SK-N-SH (cell line): ENCODE results near the gene INAFM2. TPM values are rescaled to one million over a fixed set of nuclear protein-coding genes. Genes with fewer than 3 reads are reported as not detected.

Source experiments
- CTCF ChIA-PET: fragments of 300-600, 350-600 bp; formaldehyde crosslinking; extraction: SDS; loops from one replicate; lab custom pipeline; 2021; lab: Yijun Ruan, JAX
- POLR2A ChIA-PET: fragments of 350-600 bp; sonication (Branson Sonifier 250); formaldehyde crosslinking; extraction: SDS; loops from one replicate; lab custom pipeline; 2020; ENCODE audit warnings: antibody characterized with exemption, inconsistent platforms; lab: Yijun Ruan, JAX
- DNase-seq: peaks from one replicate; pipeline ENCODE4 v3.0.0; 2012
- H2AFZ ChIP-seq: fragments of 200-600 bp; sonication (generic); 2 replicates; pipeline ENCODE4 v1.8.1; 2016; ENCODE audit warnings: antibody characterized with exemption, mild to moderate bottlenecking, low read depth
- H3F3A ChIP-seq: fragments of 200-600 bp; sonication (generic); replicated peaks from 2 replicates; pipeline ENCODE3; 2016; ENCODE audit warnings: antibody characterized with exemption, mild to moderate bottlenecking; ENCODE audit not compliant: insufficient read depth
- H3K27ac ChIP-seq, 2 experiments: fragments of 200-500 bp in 1 of 2; fragments of 200-600 bp in 1 of 2; sonication (Bioruptor generic) in 1 of 2; sonication (generic), shearing (Covaris generic) in 1 of 2; 2 replicates each; pipeline versions ENCODE4 v1.5.1 to v1.6.1; 2014 to 2016; ENCODE audit warnings: low read depth in 2 of 2, inconsistent platforms in 1 of 2, low read length in 1 of 2, mild to moderate bottlenecking in 1 of 2, mixed read lengths in 1 of 2
- H3K27me3 ChIP-seq: fragments of 200-600 bp; sonication (generic), shearing (Covaris generic); 2 replicates; pipeline ENCODE4 v1.6.1; 2016; ENCODE audit warnings: mixed run types; ENCODE audit not compliant: insufficient read depth
- H3K36me3 ChIP-seq, 2 experiments: fragments of 200-500 bp in 1 of 2; fragments of 200-600 bp in 1 of 2; sonication (Bioruptor generic) in 1 of 2; sonication (generic) in 1 of 2; replicated peaks in 1 of 2; 2 replicates each; pipeline versions ENCODE3 to v1.5.1; 2014 to 2016; ENCODE audit warnings: low read length in 1 of 2, mild to moderate bottlenecking in 1 of 2; ENCODE audit not compliant: insufficient read depth in 2 of 2, control insufficient read depth in 1 of 2
- H3K4me1 ChIP-seq, 2 experiments: fragments of 200-500 bp in 1 of 2; fragments of 200-600 bp in 1 of 2; sonication (Bioruptor generic) in 1 of 2; sonication (generic), shearing (Covaris generic) in 1 of 2; 2 replicates each; pipeline versions ENCODE4 v1.5.1 to v1.6.1; 2014 to 2016; ENCODE audit warnings: low read depth in 1 of 2, low read length in 1 of 2, mixed run types in 1 of 2; ENCODE audit not compliant: insufficient read depth in 2 of 2, control insufficient read depth in 1 of 2
- H3K4me2 ChIP-seq: fragments of 200-600 bp; sonication (generic), shearing (Covaris generic); 2 replicates; pipeline ENCODE4 v1.6.1; 2017; ENCODE audit warnings: mixed run types
- H3K4me3 ChIP-seq, 2 experiments: fragments of 200-500 bp in 1 of 2; fragments of 200-600 bp in 1 of 2; sonication (Bioruptor generic) in 1 of 2; sonication (generic), shearing (Covaris generic) in 1 of 2; 2 replicates each; pipeline versions ENCODE4 v1.5.1 to v1.8.1; 2014 to 2016; ENCODE audit warnings: low read depth in 2 of 2, inconsistent platforms in 1 of 2, low read length in 1 of 2, mild to moderate bottlenecking in 1 of 2, mixed read lengths in 1 of 2, moderate library complexity in 1 of 2
- H3K79me2 ChIP-seq: fragments of 200-600 bp; sonication (generic); 2 replicates; pipeline ENCODE4 v1.8.1; 2017; ENCODE audit warnings: mild to moderate bottlenecking; ENCODE audit not compliant: insufficient read depth
- H3K9ac ChIP-seq: fragments of 200-600 bp; sonication (generic); 2 replicates; pipeline ENCODE4 v1.6.1; 2017; ENCODE audit warnings: mixed run types
- H3K9me2 ChIP-seq: fragments of 200-600 bp; sonication (generic); 2 replicates; pipeline ENCODE4 v1.6.1; 2017; ENCODE audit warnings: mixed run types
- H3K9me3 ChIP-seq: fragments of 200-600 bp; sonication (generic); 2 replicates; pipeline ENCODE4 v1.6.1; 2017; ENCODE audit warnings: mixed run types, mild to moderate bottlenecking, moderate library complexity
- H4K20me1 ChIP-seq: fragments of 200-600 bp; sonication (generic); 2 replicates; pipeline ENCODE4 v1.6.1; 2017; ENCODE audit warnings: mild to moderate bottlenecking, mixed run types; ENCODE audit not compliant: insufficient read depth
- CHD2 ChIP-seq: fragments of 150-350 bp; IDR thresholded peaks from 2 replicates; pipeline ENCODE4 v1.6.1; 2018; ENCODE audit warnings: low read length; ENCODE audit not compliant: partially characterized antibody
- FOSL2 ChIP-seq: IDR thresholded peaks from 2 replicates; pipeline ENCODE4 v1.4.0; 2012; ENCODE audit warnings: low read depth, mild to moderate bottlenecking, moderate library complexity, borderline replicate concordance
- FOXJ3 ChIP-seq: sonication (generic); formaldehyde crosslinking; IDR thresholded peaks from 2 replicates; pipeline ENCODE4 v1.5.1; 2020; ENCODE audit warnings: mild to moderate bottlenecking, missing genetic modification reagents
- JUND ChIP-seq: IDR thresholded peaks from 2 replicates; pipeline ENCODE4 v1.4.0; 2012
- MEF2A ChIP-seq: IDR thresholded peaks from 2 replicates; pipeline ENCODE4 v1.4.0; 2012; ENCODE audit warnings: low read depth, borderline replicate concordance
- MXI1 ChIP-seq: IDR thresholded peaks from 2 replicates; pipeline ENCODE4 v1.6.1; 2012; ENCODE audit warnings: mild to moderate bottlenecking, low read depth, low read length, improper control_type of control experiment
- NFIC ChIP-seq: IDR thresholded peaks from 2 replicates; pipeline ENCODE4 v1.4.0; 2012; ENCODE audit warnings: borderline replicate concordance
- NRF1 ChIP-seq: IDR thresholded peaks from 2 replicates; pipeline ENCODE4 v1.6.1; 2012; ENCODE audit warnings: low read depth, mild to moderate bottlenecking, low read length
- RAD21 ChIP-seq: IDR thresholded peaks from 2 replicates; pipeline ENCODE4 v1.6.1; 2012; ENCODE audit warnings: mild to moderate bottlenecking, low read length
- RCOR1 ChIP-seq: fragments of 150-350 bp; IDR thresholded peaks from 2 replicates; pipeline ENCODE4 v1.6.1; 2017; ENCODE audit warnings: antibody characterized with exemption, low read length
- REST ChIP-seq: IDR thresholded peaks from 2 replicates; pipeline ENCODE4 v1.6.1; 2012; ENCODE audit warnings: mild to moderate bottlenecking, low read depth, low read length, moderate library complexity
- RFX5 ChIP-seq: IDR thresholded peaks from 2 replicates; pipeline ENCODE4 v1.6.1; 2012; ENCODE audit warnings: mild to moderate bottlenecking, improper control_type of control experiment, low read length
- SIN3A ChIP-seq: IDR thresholded peaks from 2 replicates; pipeline ENCODE4 v1.6.1; 2012; ENCODE audit warnings: low read depth, mild to moderate bottlenecking, low read length, moderate library complexity, borderline replicate concordance
- TAF1 ChIP-seq: IDR thresholded peaks from 2 replicates; pipeline ENCODE4 v1.6.1; 2012; ENCODE audit warnings: low read depth, mild to moderate bottlenecking, low read length, moderate library complexity, borderline replicate concordance
- USF1 ChIP-seq: IDR thresholded peaks from 2 replicates; pipeline ENCODE4 v1.4.0; 2012; ENCODE audit warnings: low read depth, borderline replicate concordance
- YY1 ChIP-seq: IDR thresholded peaks from 2 replicates; pipeline ENCODE4 v1.4.0; 2012; ENCODE audit warnings: low read depth, mild to moderate bottlenecking
- WGBS: methylation state at CpG from one replicate; pipeline ENCODE4 v1.1.6; 2017; ENCODE audit warnings: low lambda C conversion rate; 5-methylcytosine and 5-hydroxymethylcytosine counted together
- polyA plus RNA-seq, 3 experiments: library from polyadenylated mRNA; depleted of rRNA; stranded (reverse); fragments of >200 nt; gene quantifications; 2 replicates each; pipeline ENCODE4 v1.2.3, GENCODE V29; 2012

INAFM2 gene
- polyA plus RNA-seq, 1 of the 3 experiments (the other 2 are of a cell fraction): 7.8 TPM

- TF ChIP-seq FOSL2 (no peak), FOXJ3 (CRISPR knock-in tag) (no peak), RAD21 (no peak), SIN3A (no peak), JUND (no peak), NRF1 (no peak), TAF1 (no peak), RCOR1 (no peak), CHD2 (no peak), NFIC (no peak), RFX5 (no peak), YY1 (no peak)
- TF ChIP-seq, all 33 proteins: peak for 0
These were observed 25.7 kb downstream of the INAFM2 start (continued) for GRCh38 chr15:40349163-40349562.

DNA sequence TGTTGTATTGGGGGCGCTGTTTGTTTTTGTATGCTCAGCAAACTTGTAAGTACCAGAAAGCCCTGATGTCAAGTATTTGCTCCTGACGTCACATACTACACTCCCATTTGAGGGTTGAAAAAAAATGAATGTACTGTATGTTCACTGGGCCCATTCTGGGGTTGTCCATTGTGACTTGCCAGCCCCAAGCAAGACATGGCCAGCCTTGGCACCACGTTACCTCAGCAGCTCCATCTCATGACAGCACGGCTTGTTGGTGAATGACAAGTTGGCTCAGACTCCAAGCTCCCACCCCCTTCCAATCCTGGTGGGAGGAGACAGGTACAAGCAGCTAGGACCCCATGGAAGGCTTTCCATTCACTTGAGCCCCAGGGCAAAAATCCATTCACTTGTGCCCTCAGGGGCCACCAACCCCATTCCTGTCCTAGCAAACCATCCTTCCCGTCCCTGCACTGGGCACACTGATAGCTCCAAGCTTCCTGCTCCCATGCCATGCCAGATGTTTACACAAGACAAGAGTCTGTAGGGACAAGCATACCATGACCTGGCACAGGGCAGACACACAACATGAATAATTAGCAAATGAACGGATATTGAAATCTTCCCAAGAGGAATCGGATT lies 28.9 kb downstream of the INAFM2 start:
- no peak overlapping the region for H3K9ac ChIP-seq
- ChIA-PET POLR2A (no interaction called here), CTCF (interaction anchor here (2.0 to 70.6 kb wide), 3 partner anchors 16 to 69 kb away, joined by 10 to 2194 read pairs (median 12); partner anchors contain the start of genes ANKRD63, CCDC9B, INAFM2 and PLCB2)
- no peak for DNase-seq
- H4K20me1 ChIP-seq: no peaks in the 10 kb centered on the region
- H3K9me2 ChIP-seq: no peaks in the 10 kb centered on the region
- H3K4me2 ChIP-seq: no peak overlapping the region
- H3K27ac ChIP-seq: no peak overlapping the region
- peaks cover 2% of the 10 kb centered on the region for H3F3A ChIP-seq
- H3K36me3 ChIP-seq: no peaks in the 10 kb centered on the region
- 79% methylated on average over 7 of the region's 7 CpGs for WGBS
- no peak overlapping the region for H2AFZ ChIP-seq
- TF ChIP-seq CHD2: no peak
- H3K4me1 ChIP-seq: peaks cover 0 to 20% of the 10 kb centered on the region in 2 experiments; a peak in 2 of 4 replicates
- no peaks in the 10 kb centered on the region for H3K79me2 ChIP-seq
- no peaks in the 10 kb centered on the region for H3K27me3 ChIP-seq
- no peak overlapping the region for H3K4me3 ChIP-seq
- no peaks in the 10 kb centered on the region for H3K9me3 ChIP-seq

- CTCF ChIA-PET: interaction anchor here (0.7 to 70.6 kb wide), 9 partner anchors 10 to 84 kb away, joined by 3 to 2194 read pairs (median 5); partner anchors contain the start of genes ANKRD63, CCDC9B, INAFM2 and KNSTRN
- H3F3A ChIP-seq: peaks cover 6% of the 10 kb centered on the region
- H3K4me3 ChIP-seq: no peak overlapping the region
- H3K9me2 ChIP-seq: no peaks in the 10 kb centered on the region
- H3K27me3 ChIP-seq: no peaks in the 10 kb centered on the region
- POLR2A ChIA-PET: no interaction called here
- H3K4me1 ChIP-seq: peaks cover 0 to 28% of the 10 kb centered on the region in 2 experiments; a peak in 2 of 4 replicates
- H3K27ac ChIP-seq: no peak overlapping the region
- H3K9ac ChIP-seq: no peak overlapping the region
- no peak overlapping the region for H3K4me2 ChIP-seq
- 88% methylated on average over 4 of the region's 5 CpGs for WGBS
- DNase-seq: no peak
- H4K20me1 ChIP-seq: no peaks in the 10 kb centered on the region
- TF ChIP-seq MXI1 (no peak), FOSL2 (no peak), USF1 (no peak), REST (no peak), RCOR1 (no peak), NFIC (no peak), MEF2A (no peak)
- H3K36me3 ChIP-seq: no peaks in the 10 kb centered on the region
- H2AFZ ChIP-seq: no peak overlapping the region
- no peaks in the 10 kb centered on the region for H3K79me2 ChIP-seq
- H3K9me3 ChIP-seq: no peaks in the 10 kb centered on the region
These were observed 30.2 kb downstream of the INAFM2 start for GRCh38 chr15:40353697-40354096.
